Measurements from ENCODE around the gene SMC4. TPM values are rescaled to one million over a fixed set of nuclear protein-coding genes. Genes with fewer than 3 reads are reported as not detected.
A peak's percentile ranks its signal among the peaks of the same experiment; 100 is the strongest.

Gene SMC4
- total RNA-seq, 2 experiments from 2014 or later, result 149 to 154 TPM

DNA sequence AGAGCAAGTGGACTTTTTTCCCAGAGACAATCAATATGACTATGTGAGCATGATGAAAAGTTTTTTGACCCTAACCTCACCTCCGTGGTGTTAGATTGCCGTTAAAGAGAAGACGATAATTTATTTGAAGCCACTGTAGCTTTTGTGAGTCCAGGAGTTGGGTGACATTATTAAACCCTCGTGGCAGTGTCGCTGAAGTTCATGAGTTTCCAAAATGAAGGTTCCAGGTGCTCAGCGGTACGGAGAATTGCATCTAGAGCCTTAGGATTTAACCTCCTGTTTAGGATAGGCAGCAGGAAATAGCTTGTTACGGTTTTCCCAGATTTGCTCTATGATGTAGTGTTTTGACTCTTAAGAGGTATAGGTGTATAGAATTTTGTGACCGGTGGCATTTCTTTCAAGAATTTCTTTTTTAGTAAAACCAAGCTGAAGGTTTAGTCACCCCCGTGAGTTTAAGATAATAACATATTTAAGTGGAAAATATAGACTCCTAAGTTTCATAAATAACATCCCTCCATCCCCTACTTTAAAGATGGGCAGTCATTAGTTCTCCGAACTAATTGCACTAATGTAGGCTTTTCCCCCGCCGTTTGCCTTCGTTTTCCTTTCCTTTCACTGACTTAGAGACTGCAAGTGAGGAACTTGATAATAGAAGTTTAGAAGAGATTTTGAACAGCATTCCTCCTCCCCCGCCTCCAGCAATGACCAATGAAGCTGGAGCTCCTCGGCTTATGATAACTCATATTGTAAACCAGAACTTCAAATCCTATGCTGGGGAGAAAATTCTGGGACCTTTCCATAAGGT is 2.0 kb downstream of the SMC4 start:
- Mint-ChIP-seq H3K36me3 (ENCODE audit: low read depth) (peaks cover 51% of the 10 kb centered on the region), H3K27ac (peak overlapping the region; percentile 63), H3K27me3 (peaks cover 6% of the 10 kb centered on the region), H3K4me3 (peak overlapping the region; percentile 95), H3K4me1 (ENCODE audit: low read depth) (peaks cover 25% of the 10 kb centered on the region), H3K9me3 (no peaks in the 10 kb centered on the region)
- intact Hi-C loops (cut with micrococcal nuclease), result loop anchor here (5.0 kb wide), 1 partner anchor 41 kb away; no protein-coding TSS in a partner anchor
- ATAC-seq (no peak), DNase-seq (peak; percentile 11)
- TF ChIP-seq, protein P1, sequence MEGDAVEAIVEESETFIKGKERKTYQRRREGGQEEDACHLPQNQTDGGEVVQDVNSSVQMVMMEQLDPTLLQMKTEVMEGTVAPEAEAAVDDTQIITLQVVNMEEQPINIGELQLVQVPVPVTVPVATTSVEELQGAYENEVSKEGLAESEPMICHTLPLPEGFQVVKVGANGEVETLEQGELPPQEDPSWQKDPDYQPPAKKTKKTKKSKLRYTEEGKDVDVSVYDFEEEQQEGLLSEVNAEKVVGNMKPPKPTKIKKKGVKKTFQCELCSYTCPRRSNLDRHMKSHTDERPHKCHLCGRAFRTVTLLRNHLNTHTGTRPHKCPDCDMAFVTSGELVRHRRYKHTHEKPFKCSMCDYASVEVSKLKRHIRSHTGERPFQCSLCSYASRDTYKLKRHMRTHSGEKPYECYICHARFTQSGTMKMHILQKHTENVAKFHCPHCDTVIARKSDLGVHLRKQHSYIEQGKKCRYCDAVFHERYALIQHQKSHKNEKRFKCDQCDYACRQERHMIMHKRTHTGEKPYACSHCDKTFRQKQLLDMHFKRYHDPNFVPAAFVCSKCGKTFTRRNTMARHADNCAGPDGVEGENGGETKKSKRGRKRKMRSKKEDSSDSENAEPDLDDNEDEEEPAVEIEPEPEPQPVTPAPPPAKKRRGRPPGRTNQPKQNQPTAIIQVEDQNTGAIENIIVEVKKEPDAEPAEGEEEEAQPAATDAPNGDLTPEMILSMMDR (IDR thresholded peaks at IDR 0.05), result no peak
- ChIA-PET CTCF (interaction anchor here (0.9 to 1.6 kb wide), 2 partner anchors 11 to 22 kb away, joined by 3 to 11 read pairs; no protein-coding TSS in a partner anchor), POLR2A (interaction anchor here (0.8 to 2.1 kb wide), 8 partner anchors 9 to 49 kb away, joined by 3 to 17 read pairs (median 3); partner anchors contain the start of gene TRIM59)

DNA sequence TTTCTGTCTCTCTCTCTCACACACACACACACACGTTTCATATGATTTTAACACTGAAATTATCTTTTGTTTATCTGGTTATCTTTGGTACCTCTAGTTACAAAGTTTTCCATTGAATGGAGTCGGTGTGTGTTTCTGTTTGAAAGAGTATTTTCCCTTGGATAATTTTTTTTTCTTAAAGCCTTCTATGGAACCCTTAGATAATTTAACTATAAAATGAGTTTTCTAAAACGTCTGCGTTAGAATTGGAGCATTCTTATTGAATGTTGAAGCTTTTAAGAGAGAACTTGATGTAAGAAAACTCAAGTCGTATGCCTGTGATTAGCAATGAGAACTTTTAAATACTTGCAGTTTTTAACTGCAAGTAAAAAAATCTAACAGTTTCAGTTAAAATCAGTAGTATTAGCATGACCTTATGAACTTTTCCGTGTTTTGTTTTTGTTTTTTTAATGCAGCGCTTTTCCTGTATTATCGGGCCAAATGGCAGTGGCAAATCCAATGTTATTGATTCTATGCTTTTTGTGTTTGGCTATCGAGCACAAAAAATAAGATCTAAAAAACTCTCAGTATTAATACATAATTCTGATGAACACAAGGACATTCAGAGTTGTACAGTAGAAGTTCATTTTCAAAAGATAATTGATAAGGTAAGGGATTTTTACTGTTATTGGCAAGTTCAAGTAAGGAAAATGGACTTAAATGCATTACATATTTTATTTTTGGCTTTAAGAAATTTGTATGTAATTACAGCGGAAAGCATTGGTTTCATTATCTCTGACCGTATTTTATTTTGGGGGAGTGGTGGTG is 3.0 kb downstream of the SMC4 start:
- DNase-seq (no peak), ATAC-seq (no peak)
- ChIA-PET CTCF (interaction anchor here (1.5 to 1.6 kb wide), 2 partner anchors 10 to 11 kb away, joined by 8 to 11 read pairs; no protein-coding TSS in a partner anchor), POLR2A (interaction anchor here (1.0 to 2.1 kb wide), 5 partner anchors 13 to 47 kb away, joined by 3 to 7 read pairs (median 3); partner anchors contain the start of gene TRIM59)
- peaks cover 53% of the 10 kb centered on the region for H3K36me3 Mint-ChIP-seq (ENCODE audit: low read depth)
- peaks cover 6% of the 10 kb centered on the region for H3K27me3 Mint-ChIP-seq
- TF ChIP-seq, protein P1 (IDR thresholded peaks at IDR 0.05), result no peak
- H3K9me3 Mint-ChIP-seq, result no peaks in the 10 kb centered on the region
- intact Hi-C loops (cut with micrococcal nuclease), result loop anchor here (5.0 kb wide), 1 partner anchor 40 kb away; no protein-coding TSS in a partner anchor
- peaks cover 25% of the 10 kb centered on the region for H3K4me1 Mint-ChIP-seq (ENCODE audit: low read depth)
- no peak overlapping the region for H3K27ac Mint-ChIP-seq
- H3K4me3 Mint-ChIP-seq, result peak overlapping the region; percentile 95

DNA sequence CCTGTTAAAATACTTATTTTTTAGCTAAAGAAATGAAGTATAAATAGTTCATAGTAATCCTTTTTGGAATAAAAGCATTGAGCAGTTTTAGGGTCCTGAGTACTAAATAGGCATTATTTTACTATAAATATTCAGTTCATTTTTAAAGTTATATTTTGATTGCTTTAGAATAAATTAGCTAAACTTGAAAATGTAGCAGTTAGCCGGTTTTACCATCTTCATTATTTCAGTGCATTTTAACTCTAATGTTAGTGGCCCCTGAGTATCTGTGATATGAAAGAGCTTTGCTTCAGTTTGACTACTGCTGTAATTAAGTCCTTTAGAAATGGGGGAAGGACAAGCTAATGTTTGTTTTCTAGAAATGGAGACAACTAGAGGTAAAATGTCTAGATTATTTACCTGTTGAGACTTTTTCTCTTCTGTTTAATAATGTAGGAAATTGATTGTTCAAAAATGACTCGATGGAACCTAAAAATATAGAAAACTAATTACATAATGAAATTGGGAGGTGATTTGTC is 3.6 kb downstream of the SMC4 start:
- Mint-ChIP-seq H3K27ac (no peak overlapping the region), H3K4me3 (peak overlapping the region; percentile 95), H3K36me3 (ENCODE audit: low read depth) (peaks cover 56% of the 10 kb centered on the region), H3K9me3 (no peaks in the 10 kb centered on the region), H3K27me3 (peaks cover 6% of the 10 kb centered on the region), H3K4me1 (ENCODE audit: low read depth) (peaks cover 23% of the 10 kb centered on the region)
- intact Hi-C loops (cut with micrococcal nuclease), result loop anchor here (5.0 kb wide), 1 partner anchor 39 kb away; no protein-coding TSS in a partner anchor
- TF ChIP-seq, protein P1 (IDR thresholded peaks at IDR 0.05), result no peak
- ChIA-PET CTCF (interaction anchor here (1.5 kb wide), 1 partner anchor 11 kb away, joined by 8 read pairs; no protein-coding TSS in a partner anchor), POLR2A (interaction anchor here (1.0 to 2.1 kb wide), 2 partner anchors 12 to 46 kb away, joined by 3 to 7 read pairs; partner anchors contain the start of gene TRIM59)
- DNase-seq (no peak), ATAC-seq (no peak)

DNA sequence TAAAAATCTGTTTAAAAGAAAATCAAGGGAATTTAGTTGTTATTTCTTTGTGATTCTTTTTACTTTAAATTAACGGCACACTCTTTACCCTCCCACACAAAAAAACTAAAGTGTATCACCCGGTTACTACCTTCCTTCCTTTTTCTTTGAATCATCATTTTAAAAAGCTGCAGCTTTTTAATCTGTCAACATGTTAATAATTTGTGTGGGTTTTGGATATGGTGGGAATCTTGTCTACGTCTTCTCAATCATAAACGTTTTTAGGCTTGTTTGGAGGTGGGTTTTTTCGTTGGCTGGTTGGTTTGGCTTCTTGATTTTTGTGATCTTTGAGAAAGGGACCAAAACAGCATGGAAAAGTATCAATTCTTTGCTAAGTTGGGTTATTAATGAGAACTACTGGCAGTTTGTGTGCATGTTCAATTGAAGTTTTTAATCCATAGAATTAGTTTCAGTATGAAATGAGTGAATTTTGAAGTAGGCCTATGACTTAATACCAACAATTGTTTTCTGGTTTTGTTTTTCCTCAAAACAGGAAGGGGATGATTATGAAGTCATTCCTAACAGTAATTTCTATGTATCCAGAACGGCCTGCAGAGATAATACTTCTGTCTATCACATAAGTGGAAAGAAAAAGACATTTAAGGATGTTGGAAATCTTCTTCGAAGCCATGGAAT is 4.5 kb downstream of the SMC4 start:
- POLR2A ChIA-PET, result interaction anchor here (1.0 kb wide), 1 partner anchor 12 kb away, joined by 3 read pairs; no protein-coding TSS in a partner anchor
- TF ChIP-seq, protein P1 (IDR thresholded peaks at IDR 0.05), result no peak
- ATAC-seq (no peak), DNase-seq (no peak)
- CTCF ChIA-PET, result interaction anchor here (1.5 kb wide), 1 partner anchor 10 kb away, joined by 8 read pairs; no protein-coding TSS in a partner anchor
- peaks cover 22% of the 10 kb centered on the region for H3K4me1 Mint-ChIP-seq (ENCODE audit: low read depth)
- intact Hi-C loops (cut with micrococcal nuclease), result loop anchor here (5.0 kb wide), 1 partner anchor 38 kb away; no protein-coding TSS in a partner anchor
- H3K36me3 Mint-ChIP-seq (ENCODE audit: low read depth), result peaks cover 60% of the 10 kb centered on the region
- no peaks in the 10 kb centered on the region for H3K9me3 Mint-ChIP-seq
- H3K27ac Mint-ChIP-seq, result no peak overlapping the region
- peak overlapping the region; percentile 31 for H3K4me3 Mint-ChIP-seq
- peaks cover 6% of the 10 kb centered on the region for H3K27me3 Mint-ChIP-seq
